OCI-LY3 (cell line): ENCODE results near the gene N4BP3.

ENCODE experiments used
- H2AFZ ChIP-seq: fragments of 200-600, 300-600 bp; shearing (Covaris generic); 2 replicates; pipeline ENCODE4 v1.6.0; 2014; ENCODE audit warnings: antibody characterized with exemption, low read depth, low read length
- H3K27ac ChIP-seq: fragments of 200-600, 300-600 bp; sonication (generic); 2 replicates; pipeline ENCODE4 v1.5.1; 2014; ENCODE audit warnings: mild to moderate bottlenecking, low read length, moderate library complexity, mixed read lengths
- H3K27me3 ChIP-seq: fragments of 200-600, 300-600 bp; sonication (generic); 2 replicates; pipeline ENCODE4 v1.6.1; 2014; ENCODE audit warnings: low read depth, low read length, mixed read lengths
- H3K36me3 ChIP-seq: fragments of 200-600, 300-600 bp; sonication (generic); replicated peaks from 2 replicates; pipeline ENCODE3; 2014; ENCODE audit warnings: low read depth, low read length, mixed read lengths
- H3K4me1 ChIP-seq: fragments of 300-600, 200-600 bp; sonication (generic); 2 replicates; pipeline ENCODE4 v1.6.1; 2014; ENCODE audit warnings: low read length, mixed read lengths
- H3K4me2 ChIP-seq: fragments of 200-600, 300-600 bp; sonication (generic); 2 replicates; pipeline ENCODE4 v1.6.1; 2014; ENCODE audit warnings: low read length, mixed read lengths
- H3K4me3 ChIP-seq: fragments of 300-600, 200-600 bp; sonication (generic); 2 replicates; pipeline ENCODE4 v1.5.1; 2014; ENCODE audit warnings: antibody characterized with exemption, mild to moderate bottlenecking, low read length, moderate library complexity
- H3K79me2 ChIP-seq: fragments of 300-600, 200-600 bp; shearing (Covaris generic); 2 replicates; pipeline ENCODE4 v1.6.1; 2014; ENCODE audit warnings: mild to moderate bottlenecking, low read length, mixed read lengths
- H3K9ac ChIP-seq: fragments of 300-600, 200-600 bp; shearing (Covaris generic); 2 replicates; pipeline ENCODE4 v1.6.0; 2014; ENCODE audit warnings: mild to moderate bottlenecking, low read length, moderate library complexity
- H3K9me3 ChIP-seq: fragments of 200-600, 300-600 bp; shearing (Covaris generic); 2 replicates; pipeline ENCODE4 v1.6.1; 2014; ENCODE audit warnings: low read length, mixed read lengths; ENCODE audit not compliant: insufficient read depth
- H4K20me1 ChIP-seq: fragments of 200-600, 300-600 bp; sonication (generic); 2 replicates; pipeline ENCODE4 v1.6.1; 2016; ENCODE audit warnings: low read length, mixed read lengths; ENCODE audit not compliant: insufficient read depth
- EZH2phosphoT487 ChIP-seq: fragments of 200-600 bp; shearing (Covaris generic); IDR thresholded peaks from 2 replicates; pipeline ENCODE4 v1.6.1; 2018; ENCODE audit warnings: antibody characterized with exemption, mixed run types, low read depth
- TF ChIP-seq, protein P1 (sequence below): fragments of 200-600, 300-600 bp; sonication (generic); IDR thresholded peaks from 2 replicates; pipeline ENCODE4 v1.5.1; 2014; ENCODE audit warnings: antibody characterized with exemption, low read length, low read depth

Gene N4BP3

DNA sequence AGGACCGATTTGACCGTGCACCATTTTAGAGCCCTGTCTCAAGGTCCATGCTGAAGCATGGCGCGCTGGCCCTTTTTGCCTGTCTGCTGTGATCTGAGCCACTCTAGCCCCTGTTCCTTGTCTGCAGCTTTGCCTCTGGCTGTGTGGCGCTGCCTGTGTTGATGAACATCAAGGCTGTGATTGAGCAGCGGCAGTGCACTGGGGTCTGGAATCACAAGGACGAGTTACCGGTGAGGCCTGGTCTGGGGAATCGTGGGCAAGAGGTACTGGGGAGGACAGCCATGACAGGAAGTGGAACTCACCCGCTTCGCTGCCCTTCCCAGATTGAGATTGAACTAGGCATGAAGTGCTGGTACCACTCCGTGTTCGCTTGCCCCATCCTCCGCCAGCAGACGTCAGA is 34.1 kb downstream of the N4BP3 start:
- no peaks in the 10 kb centered on the region for H3K9me3 ChIP-seq
- no peak overlapping the region for H3K4me3 ChIP-seq
- H3K27ac ChIP-seq = no peak overlapping the region
- H3K4me1 ChIP-seq = peaks cover 10% of the 10 kb centered on the region
- no peak overlapping the region for H3K4me2 ChIP-seq
- H2AFZ ChIP-seq = no peak overlapping the region
- H3K79me2 ChIP-seq = peaks cover 11% of the 10 kb centered on the region
- H4K20me1 ChIP-seq = no peaks in the 10 kb centered on the region
- TF ChIP-seq EZH2phosphoT487 = no peak
- TF ChIP-seq, protein P1, sequence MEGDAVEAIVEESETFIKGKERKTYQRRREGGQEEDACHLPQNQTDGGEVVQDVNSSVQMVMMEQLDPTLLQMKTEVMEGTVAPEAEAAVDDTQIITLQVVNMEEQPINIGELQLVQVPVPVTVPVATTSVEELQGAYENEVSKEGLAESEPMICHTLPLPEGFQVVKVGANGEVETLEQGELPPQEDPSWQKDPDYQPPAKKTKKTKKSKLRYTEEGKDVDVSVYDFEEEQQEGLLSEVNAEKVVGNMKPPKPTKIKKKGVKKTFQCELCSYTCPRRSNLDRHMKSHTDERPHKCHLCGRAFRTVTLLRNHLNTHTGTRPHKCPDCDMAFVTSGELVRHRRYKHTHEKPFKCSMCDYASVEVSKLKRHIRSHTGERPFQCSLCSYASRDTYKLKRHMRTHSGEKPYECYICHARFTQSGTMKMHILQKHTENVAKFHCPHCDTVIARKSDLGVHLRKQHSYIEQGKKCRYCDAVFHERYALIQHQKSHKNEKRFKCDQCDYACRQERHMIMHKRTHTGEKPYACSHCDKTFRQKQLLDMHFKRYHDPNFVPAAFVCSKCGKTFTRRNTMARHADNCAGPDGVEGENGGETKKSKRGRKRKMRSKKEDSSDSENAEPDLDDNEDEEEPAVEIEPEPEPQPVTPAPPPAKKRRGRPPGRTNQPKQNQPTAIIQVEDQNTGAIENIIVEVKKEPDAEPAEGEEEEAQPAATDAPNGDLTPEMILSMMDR = no peak
- H3K9ac ChIP-seq = no peak overlapping the region
- peaks cover 70% of the 10 kb centered on the region for H3K36me3 ChIP-seq
- no peaks in the 10 kb centered on the region for H3K27me3 ChIP-seq

DNA sequence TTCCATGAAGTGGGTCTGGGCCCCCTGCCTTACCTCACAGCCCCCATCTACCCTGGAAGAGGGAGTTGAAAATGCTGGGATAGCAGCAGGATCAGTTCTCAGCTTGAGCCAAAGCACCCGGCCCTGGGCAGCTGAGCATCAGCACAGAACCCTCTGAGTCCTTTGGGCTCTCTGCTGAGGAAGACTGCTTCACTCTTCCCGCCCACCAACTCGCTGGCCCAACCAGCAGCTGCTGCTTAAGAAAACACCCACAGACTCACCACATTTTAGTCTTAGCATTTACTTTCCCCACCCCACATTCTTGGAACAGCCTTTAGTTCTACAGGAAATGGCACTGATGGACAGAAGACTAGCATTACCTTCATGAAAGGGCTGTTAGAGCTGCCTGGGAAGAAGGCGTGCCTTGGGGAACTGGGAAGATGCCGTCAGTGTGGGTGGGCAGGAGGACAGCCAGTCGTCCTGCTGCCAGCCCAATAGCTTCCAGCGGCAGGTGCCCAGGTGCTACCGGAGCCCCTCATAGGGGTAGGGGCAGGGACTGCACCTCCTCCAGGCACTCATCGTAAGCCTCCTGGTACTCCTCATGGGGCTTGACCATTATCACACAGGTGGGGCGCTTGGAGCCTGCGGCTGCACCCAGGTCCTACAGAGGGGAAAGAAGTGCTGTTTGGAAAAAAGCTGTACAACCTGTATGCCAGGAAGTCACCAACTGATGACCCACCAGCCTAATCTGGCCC is 36.0 kb downstream of the N4BP3 start:
- H3K36me3 ChIP-seq = peaks cover 57% of the 10 kb centered on the region

DNA sequence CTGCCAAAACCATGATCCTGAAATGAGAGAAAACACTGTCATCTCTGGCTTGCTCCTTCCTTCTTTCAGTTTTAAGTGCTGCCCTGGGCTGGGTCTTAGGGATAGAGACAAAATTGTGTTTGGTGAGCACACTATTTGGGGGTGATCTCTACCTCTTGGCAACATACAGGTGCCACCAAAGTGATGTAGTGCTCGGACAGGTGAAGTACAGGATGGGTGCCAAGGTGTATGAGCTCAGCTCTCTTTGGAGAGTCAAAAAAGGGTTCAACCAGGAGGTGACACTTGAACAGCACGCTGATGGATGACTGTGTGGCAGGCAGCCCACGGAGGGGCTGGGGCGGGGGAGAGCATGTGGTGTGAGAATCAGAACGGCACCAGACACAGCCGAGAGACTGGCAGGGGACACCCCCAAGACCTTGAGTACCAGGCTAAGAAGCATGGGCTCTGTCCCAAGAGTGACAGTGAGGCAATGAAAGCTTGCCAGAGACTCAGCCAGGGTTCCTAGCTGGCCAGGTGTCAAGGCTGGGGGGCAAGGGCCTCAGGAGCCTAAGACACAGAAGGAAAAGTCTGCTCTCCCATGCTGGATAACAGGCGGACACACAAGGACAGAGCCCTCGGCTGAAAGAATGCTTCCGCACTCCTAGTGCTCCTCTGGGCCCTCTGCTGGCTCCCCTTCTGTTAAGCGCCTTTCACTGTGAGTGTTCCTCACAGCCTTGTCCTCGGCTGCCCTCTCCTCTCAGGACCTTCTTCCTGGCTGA is 37.8 kb downstream of the N4BP3 start:
- no peaks in the 10 kb centered on the region for H3K9me3 ChIP-seq
- no peak overlapping the region for H3K4me2 ChIP-seq
- H4K20me1 ChIP-seq = no peaks in the 10 kb centered on the region
- no peak overlapping the region for H3K27ac ChIP-seq
- H3K79me2 ChIP-seq = peaks cover 24% of the 10 kb centered on the region
- no peaks in the 10 kb centered on the region for H3K27me3 ChIP-seq
- TF ChIP-seq, protein P1 = no peak
- no peak for TF ChIP-seq EZH2phosphoT487
- no peak overlapping the region for H3K9ac ChIP-seq
- peaks cover 14% of the 10 kb centered on the region for H3K4me1 ChIP-seq
- no peak overlapping the region for H3K4me3 ChIP-seq
- peaks cover 56% of the 10 kb centered on the region for H3K36me3 ChIP-seq
- H2AFZ ChIP-seq = no peak overlapping the region

More for the DNA sequence above, 36.0 kb downstream of the N4BP3 start:
- Histone ChIP-seq H4K20me1 (no peaks in the 10 kb centered on the region), H3K79me2 (peaks cover 24% of the 10 kb centered on the region), H3K9ac (no peak overlapping the region), H3K27ac (no peak overlapping the region), H3K27me3 (no peaks in the 10 kb centered on the region), H3K4me1 (peaks cover 15% of the 10 kb centered on the region), H3K4me3 (no peak overlapping the region), H2AFZ (no peak overlapping the region), H3K9me3 (no peaks in the 10 kb centered on the region), H3K4me2 (no peak overlapping the region)
- TF ChIP-seq EZH2phosphoT487 = no peak
- TF ChIP-seq, protein P1 = no peak
